Stomach (tissue), 4 donors: Measurements from ENCODE around the gene ADAM12.

Experiments used
- EP300 ChIP-seq: sonication (generic); formaldehyde crosslinking; IDR thresholded peaks from one replicate; pipeline ENCODE4 v1.6.1; 2017; ENCODE audit warnings: antibody characterized with exemption
- POLR2A ChIP-seq, 4 donors: fragments of 450-650 bp; IDR thresholded peaks; one replicate each; pipeline ENCODE4 v1.6.1; 2016; ENCODE audit warnings: antibody characterized with exemption in 4 of 4, control low read depth in 2 of 4, mild to moderate bottlenecking in 1 of 4, moderate library complexity in 1 of 4
- POLR2AphosphoS5 ChIP-seq, 3 donors: sonication (generic); formaldehyde crosslinking; IDR thresholded peaks; one replicate each; pipeline ENCODE4 v1.6.1; 2016; ENCODE audit warnings: antibody characterized with exemption in 3 of 3
- TF ChIP-seq, protein P1 (sequence below), 7 experiments: fragments of 450-650 bp in 4 of 7; fragments of 200-600 bp in 3 of 7; sonication (generic) in 3 of 7; IDR thresholded peaks; one replicate each; pipeline ENCODE4 v1.5.1; 2016 to 2019; ENCODE audit warnings: antibody characterized with exemption in 7 of 7, control low read depth in 2 of 7, mild to moderate bottlenecking in 1 of 7

DNA sequence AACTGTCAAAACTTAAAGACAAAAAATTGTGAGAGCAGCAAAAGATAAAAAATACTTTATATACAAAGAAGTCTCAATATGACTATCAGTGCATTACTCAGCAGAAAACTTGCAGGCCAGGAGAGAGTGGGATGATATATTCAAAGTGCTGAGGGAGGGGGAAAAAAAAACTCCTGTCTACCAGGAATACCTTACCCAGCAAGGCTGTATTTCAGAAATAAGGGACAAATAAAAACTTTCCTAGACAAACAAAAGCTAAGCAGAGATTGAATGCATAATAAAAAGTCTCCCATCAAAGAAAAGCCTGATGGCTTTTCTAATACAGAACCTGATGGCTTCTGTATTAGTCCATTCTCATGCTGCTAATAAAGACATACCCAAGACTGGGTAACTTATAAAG lies 31.1 kb downstream of the ADAM12 start:
- TF ChIP-seq POLR2A (IDR thresholded peaks at IDR 0.05), result no peak
- TF ChIP-seq, protein P1, sequence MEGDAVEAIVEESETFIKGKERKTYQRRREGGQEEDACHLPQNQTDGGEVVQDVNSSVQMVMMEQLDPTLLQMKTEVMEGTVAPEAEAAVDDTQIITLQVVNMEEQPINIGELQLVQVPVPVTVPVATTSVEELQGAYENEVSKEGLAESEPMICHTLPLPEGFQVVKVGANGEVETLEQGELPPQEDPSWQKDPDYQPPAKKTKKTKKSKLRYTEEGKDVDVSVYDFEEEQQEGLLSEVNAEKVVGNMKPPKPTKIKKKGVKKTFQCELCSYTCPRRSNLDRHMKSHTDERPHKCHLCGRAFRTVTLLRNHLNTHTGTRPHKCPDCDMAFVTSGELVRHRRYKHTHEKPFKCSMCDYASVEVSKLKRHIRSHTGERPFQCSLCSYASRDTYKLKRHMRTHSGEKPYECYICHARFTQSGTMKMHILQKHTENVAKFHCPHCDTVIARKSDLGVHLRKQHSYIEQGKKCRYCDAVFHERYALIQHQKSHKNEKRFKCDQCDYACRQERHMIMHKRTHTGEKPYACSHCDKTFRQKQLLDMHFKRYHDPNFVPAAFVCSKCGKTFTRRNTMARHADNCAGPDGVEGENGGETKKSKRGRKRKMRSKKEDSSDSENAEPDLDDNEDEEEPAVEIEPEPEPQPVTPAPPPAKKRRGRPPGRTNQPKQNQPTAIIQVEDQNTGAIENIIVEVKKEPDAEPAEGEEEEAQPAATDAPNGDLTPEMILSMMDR (IDR thresholded peaks at IDR 0.05), result no peak
- TF ChIP-seq EP300, result no peak
- no peak for TF ChIP-seq POLR2AphosphoS5 (IDR thresholded peaks at IDR 0.05)
